IPS DF 19.7 (cell line): Measurements from ENCODE around the gene MED23.

ENCODE experiments used
- DNase-seq: peaks from one replicate; pipeline ENCODE4 v3.0.0-alpha.2; 2013; ENCODE audit warnings: low read depth, low spot score

Gene MED23

GRCh38 chr6:131642565-131642964 lies 14.5 kb upstream of the MED23 start:
- DNase-seq: no peak

DNA sequence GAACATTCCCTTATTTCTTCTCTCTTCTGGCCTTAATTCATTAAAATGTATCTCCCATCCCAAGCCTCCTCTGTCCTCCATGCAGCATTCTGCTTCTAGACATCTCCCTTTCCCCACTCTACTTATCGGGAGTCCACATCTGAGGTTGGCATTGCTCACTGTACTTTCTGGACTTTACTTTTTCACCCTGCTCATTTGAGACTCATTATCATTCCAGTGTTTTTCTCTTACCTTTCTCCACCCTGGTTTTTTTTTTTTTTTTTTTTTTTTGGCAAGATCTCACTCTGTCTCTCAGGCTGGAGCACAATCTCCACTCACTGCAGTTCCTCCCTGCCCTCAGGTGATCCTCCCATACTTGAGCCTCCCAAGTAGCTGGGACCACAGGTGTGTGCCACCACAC lies 13.5 kb upstream of the MED23 start:
- DNase-seq: no peak

DNA sequence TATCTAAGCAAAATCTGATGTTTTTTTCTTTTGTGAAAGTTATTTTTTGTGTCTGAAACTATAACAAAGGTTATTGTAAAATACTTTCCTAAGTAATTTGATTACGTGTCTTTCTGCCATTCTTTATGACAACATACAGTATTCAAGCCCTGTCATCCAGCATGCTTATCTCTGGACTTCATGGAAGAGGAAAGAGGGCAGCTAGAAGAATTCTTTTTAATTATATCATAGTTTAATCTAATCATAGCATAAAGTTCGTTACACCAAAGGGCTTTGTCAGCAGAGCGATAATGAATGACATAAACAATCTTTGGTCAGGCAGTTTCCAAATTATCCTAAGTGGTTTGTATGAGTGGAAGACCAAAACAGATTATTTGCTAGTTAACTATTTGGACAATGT lies 12.5 kb upstream of the MED23 start:
- DNase-seq: no peak

- DNase-seq: no peak
These were observed 12.1 kb upstream of the MED23 start for GRCh38 chr6:131640100-131640499.

DNA sequence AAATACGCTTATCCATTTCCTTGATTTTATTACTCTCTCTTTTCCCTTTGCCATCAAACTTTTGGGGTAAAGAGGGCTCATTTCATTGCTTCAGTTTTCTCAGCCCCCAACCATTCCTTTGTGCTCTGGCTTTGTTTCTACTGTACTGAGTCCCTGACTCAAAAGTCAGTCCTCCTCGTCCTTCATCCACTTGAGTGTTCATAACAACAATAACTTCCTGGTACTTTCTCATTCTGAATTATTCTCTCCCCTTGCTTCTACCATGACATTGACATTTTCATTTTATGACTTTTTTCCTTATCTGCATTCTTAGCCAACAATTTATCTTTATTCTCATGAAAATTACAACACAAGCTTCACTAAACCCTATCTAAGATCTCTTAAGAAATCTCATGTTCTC lies 10.0 kb upstream of the MED23 start:
- DNase-seq: no peak

DNA sequence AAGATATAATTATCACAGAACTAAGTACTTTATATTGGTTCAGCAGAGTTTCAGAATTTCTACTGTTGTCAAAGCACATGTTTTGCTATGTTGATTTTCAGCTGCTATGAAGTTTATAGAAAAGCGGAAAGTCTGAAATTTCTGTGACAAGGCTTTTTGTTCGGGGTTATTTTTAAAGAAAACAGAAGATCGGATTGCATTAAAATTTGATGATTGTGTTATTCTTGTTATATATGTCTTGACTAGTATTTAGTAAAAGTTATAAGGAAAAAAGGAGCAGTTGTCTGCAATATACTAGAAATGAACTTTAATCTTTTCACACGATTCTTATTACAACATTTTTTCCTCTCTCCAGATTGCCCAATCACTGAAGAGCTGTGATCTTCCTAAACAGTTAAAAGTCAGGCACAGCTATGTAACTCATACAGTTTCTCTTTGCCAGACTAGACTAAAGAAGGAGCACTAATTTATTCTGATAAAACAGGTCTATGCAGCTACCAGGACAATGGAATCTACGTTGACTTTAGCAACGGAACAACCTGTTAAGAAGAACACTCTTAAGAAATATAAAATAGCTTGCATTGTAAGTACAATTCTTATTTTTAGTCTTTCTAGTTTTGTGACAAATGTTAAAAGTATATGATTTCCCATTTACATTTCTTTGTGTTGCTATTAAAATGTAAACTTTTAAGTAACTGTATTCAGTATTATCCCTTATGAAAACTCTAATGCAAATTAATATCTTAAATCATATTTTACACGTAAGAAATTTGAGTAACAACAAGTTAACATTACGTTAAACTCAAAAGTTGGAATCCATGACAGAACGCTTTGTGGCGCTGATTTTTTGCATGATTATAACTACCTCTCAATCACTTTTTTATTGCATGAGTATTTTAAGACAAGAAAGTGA lies 9.1 kb upstream of the MED23 start, which contains the start of gene ENPP3:
ENPP3 (plus strand) TSS at position 423 of the 913 bp plus-strand sequence; CDS start at position 506, 83 bp downstream.
- DNase-seq: no peak

- no peak for DNase-seq
These were observed 7.6 kb upstream of the MED23 start for GRCh38 chr6:131635384-131636340.

DNA sequence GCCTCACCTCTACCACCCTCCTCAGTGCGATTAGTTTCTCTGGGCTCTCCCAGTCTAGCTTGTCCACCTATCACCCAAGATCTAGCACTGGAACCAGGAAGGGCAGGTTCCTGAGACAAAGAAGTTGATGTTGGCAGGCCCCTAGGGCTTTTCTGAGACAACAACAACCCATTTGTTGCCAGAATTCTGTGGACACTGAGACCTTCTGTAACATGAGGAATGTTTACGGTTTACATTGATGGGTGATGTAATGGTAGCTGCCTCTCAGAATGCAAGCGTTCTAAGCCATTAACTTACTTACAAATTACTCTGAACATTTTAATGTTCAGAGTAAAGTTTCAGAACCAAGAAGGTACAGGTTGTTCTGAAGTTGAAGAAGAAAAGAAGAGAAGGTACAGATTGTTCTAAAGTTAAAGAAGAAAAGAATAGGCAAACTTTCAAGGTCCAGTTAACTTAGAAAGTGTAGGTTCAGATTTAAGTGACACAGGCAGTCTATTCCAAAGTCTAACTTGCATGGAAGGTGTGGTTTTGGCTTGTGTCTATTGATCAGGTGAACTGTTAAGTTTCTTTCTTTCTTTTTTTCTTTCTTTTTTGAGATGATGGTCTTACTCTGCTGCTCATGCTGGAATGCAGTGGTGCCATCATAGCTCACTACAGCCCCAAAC lies 3.7 kb upstream of the MED23 start:
- no peak for DNase-seq

DNA sequence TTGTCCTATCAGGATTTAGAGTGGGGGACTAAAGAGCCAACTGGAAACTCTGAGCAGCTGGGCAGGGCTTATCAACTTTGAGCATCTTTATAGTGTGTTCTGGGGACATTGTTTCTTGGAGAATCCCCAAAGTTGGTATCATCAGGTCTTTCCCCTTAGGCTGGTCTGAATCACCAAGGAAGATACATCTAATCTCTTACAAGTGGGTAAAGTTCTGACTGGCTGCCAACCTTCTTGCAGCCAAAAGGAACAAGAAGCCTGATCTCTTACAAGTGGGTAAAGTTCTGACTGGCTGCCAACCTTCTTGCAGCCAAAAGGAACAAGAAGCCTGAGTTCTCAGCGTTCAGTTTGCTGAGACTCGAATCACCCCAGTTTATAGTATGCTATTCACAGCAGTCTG lies 1.6 kb upstream of the MED23 start:
- DNase-seq: no peak

DNA sequence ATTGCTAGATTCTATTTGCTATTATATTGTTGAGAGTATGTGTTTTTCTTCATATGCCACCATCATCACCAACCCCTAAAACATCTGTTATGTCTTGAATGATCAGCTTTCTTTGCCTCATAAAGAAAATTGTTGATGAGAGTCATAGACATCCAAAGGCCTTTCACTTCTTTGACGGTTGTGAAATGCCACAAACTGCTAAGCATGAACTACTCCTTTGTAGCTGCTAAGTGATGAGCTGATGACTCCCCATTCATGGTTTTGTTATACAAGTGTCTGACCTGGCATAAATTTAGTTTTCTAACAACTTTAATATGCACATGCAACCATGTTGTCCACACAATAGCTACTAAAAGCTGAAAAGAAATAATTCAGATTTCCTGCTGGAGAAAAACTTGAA lies 684 bp upstream of the MED23 start:
- no peak for DNase-seq

GRCh38 chr6:131615275-131615674 lies 12.8 kb downstream of the MED23 start:
- no peak for DNase-seq

DNA sequence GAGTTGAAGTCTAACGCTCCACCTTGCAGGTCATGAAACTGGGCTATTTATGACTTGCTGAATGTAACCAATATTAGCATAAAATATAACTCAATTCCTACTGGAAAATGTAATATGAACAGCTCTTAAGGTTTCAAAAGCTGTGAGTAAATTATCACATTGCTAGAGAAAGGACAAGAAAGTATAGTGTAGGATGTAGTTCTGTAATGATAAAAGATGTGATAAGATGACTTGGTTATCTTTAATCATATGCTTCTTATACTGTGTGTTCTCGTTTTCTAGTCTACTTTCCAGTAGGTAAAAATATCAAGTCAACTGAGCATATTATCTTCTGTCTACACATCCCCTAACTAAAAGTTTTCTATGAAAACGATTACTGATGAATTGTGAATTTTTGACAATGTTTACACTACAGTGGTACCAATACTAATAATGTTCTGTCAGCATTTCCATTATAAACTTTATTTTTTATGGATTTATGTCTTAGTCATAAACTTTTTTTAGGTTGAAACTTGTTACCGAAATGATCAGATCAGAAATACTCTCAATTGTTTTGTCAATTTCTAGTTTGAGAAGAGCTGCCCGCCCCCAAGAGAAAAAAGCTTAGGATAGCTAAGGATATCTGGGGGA lies 14.6 kb downstream of the MED23 start:
- DNase-seq: no peak

DNA sequence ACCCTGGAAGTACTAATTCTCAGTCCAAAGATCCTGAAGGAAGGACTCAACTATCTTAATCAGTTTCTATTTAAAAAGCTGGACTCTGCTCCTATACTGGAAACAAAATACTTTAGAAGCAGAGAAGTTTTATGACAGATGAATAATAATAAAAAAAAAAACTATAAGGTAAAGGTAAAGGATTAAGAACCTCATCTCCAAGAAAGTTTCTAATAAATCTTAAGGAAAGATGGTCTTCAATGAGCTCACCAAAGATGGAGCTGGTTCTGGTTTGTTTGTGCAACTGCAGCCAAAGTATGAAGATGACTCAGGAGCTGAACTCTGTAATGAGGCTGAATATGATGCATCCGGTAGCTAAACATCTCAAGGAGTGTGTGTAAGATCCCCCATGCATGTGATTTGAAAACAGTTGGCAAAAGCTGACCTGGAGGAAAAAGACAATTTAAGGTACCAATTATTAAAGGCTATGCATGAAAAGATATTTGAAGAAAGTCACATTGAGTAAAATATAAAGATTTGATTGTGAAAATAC lies 25.2 kb downstream of the MED23 start:
- no peak for DNase-seq

GRCh38 chr6:131600716-131601115 lies 27.3 kb downstream of the MED23 start:
- no peak for DNase-seq

DNA sequence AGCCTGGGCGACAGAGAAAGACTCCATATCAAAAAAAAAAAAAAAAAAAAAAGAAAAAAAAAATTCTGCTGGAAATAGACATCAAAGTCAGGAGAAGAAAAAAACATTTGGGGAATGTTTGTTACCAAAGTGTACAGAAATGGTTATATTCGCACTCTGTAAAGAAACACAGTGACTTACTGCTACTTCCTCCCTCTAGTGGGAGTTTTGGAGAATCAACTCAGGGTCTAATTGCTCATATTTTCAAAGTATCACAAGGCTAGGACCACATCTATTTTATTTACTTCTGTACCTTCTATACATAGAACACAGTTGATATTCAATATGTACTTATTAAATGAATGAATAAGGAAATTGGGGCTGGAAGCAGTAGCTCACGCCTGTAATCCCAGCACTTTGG lies 30.6 kb downstream of the MED23 start:
- DNase-seq: no peak

GRCh38 chr6:131594074-131594473 lies 34.0 kb downstream of the MED23 start:
- DNase-seq: no peak

DNA sequence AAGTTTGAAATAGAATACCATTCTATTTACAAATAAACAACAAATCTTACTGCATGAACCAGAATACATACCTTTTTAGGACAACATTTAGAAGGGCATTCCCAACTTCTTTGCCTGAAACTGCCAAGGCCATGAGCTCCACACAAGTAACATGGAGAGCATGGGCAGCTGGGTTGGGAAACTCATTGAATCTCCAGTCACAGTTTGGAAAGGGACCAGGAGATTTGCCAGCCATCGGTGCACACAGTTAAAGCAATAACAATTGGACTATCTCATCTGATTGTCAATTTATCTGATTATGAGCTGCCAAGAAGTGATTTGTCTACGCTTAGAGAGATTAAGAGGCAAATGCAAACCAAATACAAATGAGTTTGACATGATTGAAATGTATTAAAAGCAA lies 35.1 kb downstream of the MED23 start:
- no peak for DNase-seq

DNA sequence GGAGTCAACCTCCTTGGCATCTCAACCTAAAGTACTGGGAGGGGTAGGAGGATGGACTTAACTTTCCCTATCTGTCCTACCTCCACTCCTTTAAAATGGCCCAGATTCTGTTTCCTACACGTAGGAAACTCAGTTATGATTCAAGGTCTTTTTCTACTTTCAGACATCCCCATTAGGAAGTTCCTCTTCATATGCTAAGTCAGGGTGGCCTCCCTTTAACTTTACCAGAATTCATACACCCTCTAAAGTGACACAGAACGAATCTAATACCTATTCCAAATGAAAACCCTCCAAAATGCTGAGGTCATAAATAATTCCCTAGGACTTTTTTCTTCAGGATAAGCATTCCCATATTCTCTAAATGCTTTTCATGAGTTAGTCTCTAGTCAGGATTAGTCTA lies 39.4 kb downstream of the MED23 start:
- no peak for DNase-seq

DNA sequence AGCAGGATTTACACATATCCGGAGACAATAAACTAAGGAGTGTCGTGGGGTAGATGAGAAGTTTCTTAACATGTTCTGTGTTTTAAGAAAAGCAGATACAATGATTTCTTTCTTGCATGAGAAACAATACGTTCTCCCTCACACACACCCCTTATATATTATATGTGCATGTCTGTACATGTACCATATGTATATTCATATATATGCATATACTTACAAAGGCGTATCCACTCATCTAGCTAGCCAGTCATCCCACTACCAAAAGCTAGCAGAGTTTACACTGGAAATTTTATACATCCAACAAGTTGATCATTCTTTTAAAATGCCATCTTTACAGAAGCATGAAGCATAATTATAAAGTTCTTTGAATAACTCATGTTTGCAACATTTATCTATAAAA lies 40.1 kb downstream of the MED23 start:
- no peak for DNase-seq

- DNase-seq: no peak
These were observed 41.5 kb downstream of the MED23 start for GRCh38 chr6:131586543-131586942.

DNA sequence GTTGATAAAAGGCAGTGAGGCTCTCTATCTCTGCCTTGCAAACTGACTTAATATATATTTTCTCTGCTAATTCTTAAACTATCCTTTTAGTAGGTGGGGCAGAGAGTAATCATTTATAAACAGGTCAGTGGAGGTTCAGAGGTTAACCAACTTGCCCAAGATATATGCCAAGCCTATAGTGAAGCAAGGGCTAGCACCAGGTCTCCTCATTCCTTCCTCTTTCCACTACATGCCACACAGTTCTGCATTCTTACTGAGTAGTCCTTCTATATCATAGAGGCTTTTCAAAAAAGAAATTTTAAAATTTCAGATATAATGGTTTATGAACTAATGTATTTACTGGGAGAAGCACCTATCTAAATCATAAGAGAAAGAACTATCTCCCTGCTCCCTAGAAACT lies 46.5 kb downstream of the MED23 start:
- DNase-seq: no peak
